ENCODE results near the gene GPRC5A. TPM values are rescaled to one million over a fixed set of nuclear protein-coding genes. Genes with fewer than 3 reads are reported as not detected.

GPRC5A gene
- total RNA-seq, 1 experiment from 2014 or later, result 0.56 TPM

DNA sequence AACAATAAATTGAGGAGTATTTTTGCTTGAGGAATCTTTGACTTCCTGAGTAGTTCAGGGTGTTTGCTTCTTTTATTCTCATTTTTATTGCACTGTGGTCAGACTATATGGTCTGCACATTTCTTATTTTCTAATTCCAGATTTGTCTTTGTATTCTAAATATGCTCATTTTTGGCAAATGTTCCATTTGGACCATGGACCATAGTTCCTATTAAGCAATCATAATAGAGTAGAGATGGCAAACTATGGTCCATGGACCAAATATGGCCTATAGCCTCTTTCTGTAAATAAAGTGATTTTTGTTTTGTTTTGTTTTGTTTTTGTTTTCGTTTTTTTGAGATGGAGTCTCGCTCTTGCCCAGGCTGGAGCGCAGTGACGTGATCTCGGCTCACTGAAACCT is 2.1 kb downstream of the GPRC5A start:
- no peak overlapping the region for H3K4me3 ChIP-seq (ENCODE audit: low read depth, low read length, poor library complexity, severe bottlenecking)
- TF ChIP-seq, protein P1, sequence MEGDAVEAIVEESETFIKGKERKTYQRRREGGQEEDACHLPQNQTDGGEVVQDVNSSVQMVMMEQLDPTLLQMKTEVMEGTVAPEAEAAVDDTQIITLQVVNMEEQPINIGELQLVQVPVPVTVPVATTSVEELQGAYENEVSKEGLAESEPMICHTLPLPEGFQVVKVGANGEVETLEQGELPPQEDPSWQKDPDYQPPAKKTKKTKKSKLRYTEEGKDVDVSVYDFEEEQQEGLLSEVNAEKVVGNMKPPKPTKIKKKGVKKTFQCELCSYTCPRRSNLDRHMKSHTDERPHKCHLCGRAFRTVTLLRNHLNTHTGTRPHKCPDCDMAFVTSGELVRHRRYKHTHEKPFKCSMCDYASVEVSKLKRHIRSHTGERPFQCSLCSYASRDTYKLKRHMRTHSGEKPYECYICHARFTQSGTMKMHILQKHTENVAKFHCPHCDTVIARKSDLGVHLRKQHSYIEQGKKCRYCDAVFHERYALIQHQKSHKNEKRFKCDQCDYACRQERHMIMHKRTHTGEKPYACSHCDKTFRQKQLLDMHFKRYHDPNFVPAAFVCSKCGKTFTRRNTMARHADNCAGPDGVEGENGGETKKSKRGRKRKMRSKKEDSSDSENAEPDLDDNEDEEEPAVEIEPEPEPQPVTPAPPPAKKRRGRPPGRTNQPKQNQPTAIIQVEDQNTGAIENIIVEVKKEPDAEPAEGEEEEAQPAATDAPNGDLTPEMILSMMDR (conservative IDR thresholded peaks at IDR 0.05; ENCODE audit: low read depth, low read length), result no peak
- no peak for TF ChIP-seq EZH2 (IDR thresholded peaks at IDR 0.05; ENCODE audit: borderline replicate concordance, low read depth, low read length, poor library complexity, severe bottlenecking)
- no peaks in the 10 kb centered on the region for H3K9me3 ChIP-seq (ENCODE audit: low read depth, low read length, poor library complexity, severe bottlenecking)
- BruUV-seq (replicated peaks), result no TSS peak
- ChIA-PET POLR2A (ENCODE audit: low non-redundant PET) (no interaction called here), CTCF (no interaction called here)
- no peak for DNase-seq (ENCODE audit: low spot score)
- no peaks in the 10 kb centered on the region for H3K36me3 ChIP-seq (ENCODE audit: insufficient read depth, low read length, poor library complexity, severe bottlenecking)
- H3K4me1 ChIP-seq (ENCODE audit: insufficient read depth, low read length, poor library complexity, severe bottlenecking), result peaks cover 9% of the 10 kb centered on the region
- H3K27ac ChIP-seq (ENCODE audit: low read depth, low read length, poor library complexity, severe bottlenecking), result no peak overlapping the region
- no peaks in the 10 kb centered on the region for H3K27me3 ChIP-seq (replicated peaks; ENCODE audit: insufficient read depth, low read depth, low read length, poor library complexity)
- intact Hi-C loops (cut with micrococcal nuclease; ENCODE audit: unreplicated experiment), result no loop called here

DNA sequence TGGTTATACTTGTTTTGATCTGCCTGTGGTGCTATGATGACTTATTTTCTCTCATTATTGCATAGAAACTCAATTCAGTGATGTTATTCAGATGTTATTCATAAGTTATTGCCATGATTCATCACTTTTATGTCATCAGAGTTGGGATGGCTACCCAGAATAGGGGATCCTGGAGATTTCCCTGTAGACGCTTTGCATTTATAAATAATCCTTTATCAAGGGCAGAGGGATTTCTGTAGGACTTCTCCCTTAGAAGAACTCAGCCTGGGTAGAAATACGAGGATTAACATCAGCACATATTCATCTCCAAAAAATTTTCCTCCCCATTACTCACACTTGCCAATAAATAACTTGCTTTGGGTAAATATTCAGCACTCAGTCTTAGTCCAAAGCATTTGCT is 4.9 kb downstream of the GPRC5A start:
- intact Hi-C loops (cut with micrococcal nuclease; ENCODE audit: unreplicated experiment), result no loop called here
- H3K36me3 ChIP-seq (ENCODE audit: insufficient read depth, low read length, poor library complexity, severe bottlenecking), result no peaks in the 10 kb centered on the region
- H3K27me3 ChIP-seq (replicated peaks; ENCODE audit: insufficient read depth, low read depth, low read length, poor library complexity), result no peaks in the 10 kb centered on the region
- CTCF ChIA-PET, result interaction anchor here (0.6 kb wide), 1 partner anchor 319 kb away, joined by 4 read pairs; no protein-coding TSS in a partner anchor
- H3K4me1 ChIP-seq (ENCODE audit: insufficient read depth, low read length, poor library complexity, severe bottlenecking), result peaks cover 5% of the 10 kb centered on the region
- POLR2A ChIA-PET (ENCODE audit: low non-redundant PET), result no interaction called here
- H3K4me3 ChIP-seq (ENCODE audit: low read depth, low read length, poor library complexity, severe bottlenecking), result no peak overlapping the region
- H3K9me3 ChIP-seq (ENCODE audit: low read depth, low read length, poor library complexity, severe bottlenecking), result no peaks in the 10 kb centered on the region
- TF ChIP-seq, protein P1 (conservative IDR thresholded peaks at IDR 0.05; ENCODE audit: low read depth, low read length), result no peak
- no peak for TF ChIP-seq EZH2 (IDR thresholded peaks at IDR 0.05; ENCODE audit: borderline replicate concordance, low read depth, low read length, poor library complexity, severe bottlenecking)
- no peak overlapping the region for H3K27ac ChIP-seq (ENCODE audit: low read depth, low read length, poor library complexity, severe bottlenecking)
- DNase-seq (ENCODE audit: low spot score), result no peak
- no TSS peak for BruUV-seq (replicated peaks)

DNA sequence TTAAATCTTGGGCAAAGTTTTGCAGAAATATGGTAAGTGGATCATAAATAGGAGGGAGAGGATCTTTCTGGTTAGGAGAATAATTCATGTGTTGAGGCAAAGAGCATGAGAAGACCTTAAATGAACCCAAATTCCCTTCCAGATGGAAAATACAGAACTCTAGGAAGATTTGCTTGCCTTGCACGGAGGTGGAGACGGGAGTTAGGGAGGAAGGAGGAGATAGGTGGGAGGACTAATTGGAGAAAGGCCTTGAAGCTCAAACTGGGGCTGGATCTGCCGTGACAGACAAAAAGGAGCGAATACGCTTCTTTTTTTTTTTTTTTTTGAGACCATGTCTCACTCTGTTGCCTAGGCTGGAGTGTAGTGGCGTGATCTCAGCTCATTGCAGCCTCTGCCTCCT is 5.9 kb downstream of the GPRC5A start:
- DNase-seq (ENCODE audit: low spot score), result no peak
- BruUV-seq (replicated peaks), result no TSS peak
- intact Hi-C loops (cut with micrococcal nuclease; ENCODE audit: unreplicated experiment), result no loop called here
- Histone ChIP-seq H3K4me1 (ENCODE audit: insufficient read depth, low read length, poor library complexity, severe bottlenecking) (no peaks in the 10 kb centered on the region), H3K27ac (ENCODE audit: low read depth, low read length, poor library complexity, severe bottlenecking) (no peak overlapping the region), H3K27me3 (replicated peaks; ENCODE audit: insufficient read depth, low read depth, low read length, poor library complexity) (no peaks in the 10 kb centered on the region), H3K4me3 (ENCODE audit: low read depth, low read length, poor library complexity, severe bottlenecking) (no peak overlapping the region), H3K9me3 (ENCODE audit: low read depth, low read length, poor library complexity, severe bottlenecking) (no peaks in the 10 kb centered on the region), H3K36me3 (ENCODE audit: insufficient read depth, low read length, poor library complexity, severe bottlenecking) (no peaks in the 10 kb centered on the region)
- no peak for TF ChIP-seq EZH2 (IDR thresholded peaks at IDR 0.05; ENCODE audit: borderline replicate concordance, low read depth, low read length, poor library complexity, severe bottlenecking)
- TF ChIP-seq, protein P1 (conservative IDR thresholded peaks at IDR 0.05; ENCODE audit: low read depth, low read length), result no peak
- POLR2A ChIA-PET (ENCODE audit: low non-redundant PET), result no interaction called here
- CTCF ChIA-PET, result no interaction called here

Measured in A673 (cell line).